Breast epithelium (tissue), 3 donors: Measurements from ENCODE around the gene NEMP2.

ENCODE experiments used
- CTCF ChIP-seq, 3 donors: fragments of 450-650 bp; IDR thresholded peaks; one replicate each; pipeline ENCODE4 v1.5.1; 2016 to 2017; ENCODE audit warnings: antibody characterized with exemption in 3 of 3, mild to moderate bottlenecking in 3 of 3, moderate library complexity in 3 of 3
- POLR2A ChIP-seq: fragments of 450-650 bp; IDR thresholded peaks from one replicate; pipeline ENCODE4 v1.6.1; 2016; ENCODE audit warnings: antibody characterized with exemption, mild to moderate bottlenecking, moderate library complexity
- POLR2AphosphoS5 ChIP-seq, 3 donors: sonication (generic); formaldehyde crosslinking; IDR thresholded peaks; one replicate each; pipeline ENCODE4 v1.6.1; 2017; ENCODE audit warnings: antibody characterized with exemption in 3 of 3

GRCh38 chr2:190467575-190468083 is 66.9 kb downstream of the NEMP2 start:
- TF ChIP-seq CTCF (IDR thresholded peaks at IDR 0.05), result no peak
- no peak for TF ChIP-seq POLR2A
- no peak for TF ChIP-seq POLR2AphosphoS5 (IDR thresholded peaks at IDR 0.05)
